Peyer's patch (tissue), 4 donors: Measurements from ENCODE around the gene ENO1.

Experiments used
- POLR2A ChIP-seq, 2 donors: fragments of 450-650 bp; IDR thresholded peaks; one replicate each; pipeline ENCODE4 v1.5.1; 2017; ENCODE audit warnings: antibody characterized with exemption in 2 of 2, mild to moderate bottlenecking in 2 of 2, moderate library complexity in 2 of 2
- TF ChIP-seq, protein P1 (sequence below), 6 experiments: fragments of 450-650 bp in 4 of 6; fragments of 200-600 bp in 2 of 6; sonication (generic) in 1 of 6; IDR thresholded peaks; one replicate each; pipeline ENCODE4 v1.5.1; 2017 to 2019; ENCODE audit warnings: antibody characterized with exemption in 6 of 6, mild to moderate bottlenecking in 3 of 6, moderate library complexity in 1 of 6

DNA sequence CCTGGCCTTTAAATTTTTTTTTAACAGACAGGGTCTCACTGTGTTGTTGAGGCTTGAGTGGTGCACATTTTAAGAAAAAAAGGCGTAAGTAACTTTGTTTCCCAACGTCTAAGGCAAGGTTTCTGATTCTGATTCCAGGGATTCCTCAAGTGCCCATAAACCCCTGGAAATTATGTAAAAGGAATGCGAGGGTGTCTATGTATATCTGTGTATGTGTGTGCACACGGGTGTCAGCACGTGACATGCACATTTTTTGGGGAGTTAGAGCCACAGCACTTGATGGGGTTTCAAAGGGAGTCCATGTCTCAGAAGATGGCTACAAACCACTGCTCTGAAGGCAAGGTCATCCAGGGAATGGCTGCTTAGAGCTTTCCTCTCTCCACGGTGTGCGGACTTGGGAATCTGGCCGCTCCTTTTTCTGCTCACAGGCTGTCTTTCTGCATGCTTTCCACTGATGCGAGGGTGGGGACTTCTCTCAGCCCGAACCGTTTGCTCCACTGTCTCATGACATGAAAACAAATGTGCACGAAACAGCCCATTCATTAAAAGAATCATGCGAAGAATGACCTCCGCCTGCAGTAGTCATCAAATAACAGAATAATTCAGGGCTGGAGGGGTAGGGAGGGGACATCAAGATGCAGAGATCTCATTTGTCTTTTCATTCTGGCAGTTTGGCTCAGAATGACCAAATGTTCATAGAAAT is 42.4 kb downstream of the ENO1 start:
- TF ChIP-seq POLR2A (IDR thresholded peaks at IDR 0.05), result no peak
- TF ChIP-seq, protein P1, sequence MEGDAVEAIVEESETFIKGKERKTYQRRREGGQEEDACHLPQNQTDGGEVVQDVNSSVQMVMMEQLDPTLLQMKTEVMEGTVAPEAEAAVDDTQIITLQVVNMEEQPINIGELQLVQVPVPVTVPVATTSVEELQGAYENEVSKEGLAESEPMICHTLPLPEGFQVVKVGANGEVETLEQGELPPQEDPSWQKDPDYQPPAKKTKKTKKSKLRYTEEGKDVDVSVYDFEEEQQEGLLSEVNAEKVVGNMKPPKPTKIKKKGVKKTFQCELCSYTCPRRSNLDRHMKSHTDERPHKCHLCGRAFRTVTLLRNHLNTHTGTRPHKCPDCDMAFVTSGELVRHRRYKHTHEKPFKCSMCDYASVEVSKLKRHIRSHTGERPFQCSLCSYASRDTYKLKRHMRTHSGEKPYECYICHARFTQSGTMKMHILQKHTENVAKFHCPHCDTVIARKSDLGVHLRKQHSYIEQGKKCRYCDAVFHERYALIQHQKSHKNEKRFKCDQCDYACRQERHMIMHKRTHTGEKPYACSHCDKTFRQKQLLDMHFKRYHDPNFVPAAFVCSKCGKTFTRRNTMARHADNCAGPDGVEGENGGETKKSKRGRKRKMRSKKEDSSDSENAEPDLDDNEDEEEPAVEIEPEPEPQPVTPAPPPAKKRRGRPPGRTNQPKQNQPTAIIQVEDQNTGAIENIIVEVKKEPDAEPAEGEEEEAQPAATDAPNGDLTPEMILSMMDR (IDR thresholded peaks at IDR 0.05), result no peak
